Stomach (tissue), 19 donors: ENCODE measurements around the gene FAM120C. TPM values are rescaled to one million over a fixed set of nuclear protein-coding genes. Genes with fewer than 3 reads are reported as not detected.
A peak's percentile ranks its signal among the peaks of the same experiment; 100 is the strongest.

Source experiments
- DNase-seq, 2 donors: peaks; one replicate each; pipeline versions ENCODE4 v3.0.0 to v3.0.0-alpha.2; 2013 to 2019
- H3K27ac ChIP-seq, 5 donors: fragments of 200-600 bp in 4 of 5; sonication (generic) in 4 of 5; one replicate each; pipeline ENCODE4 v1.5.1; 2013 to 2019; ENCODE audit warnings: mild to moderate bottlenecking in 1 of 5, moderate library complexity in 1 of 5
- H3K27me3 ChIP-seq, 3 donors: fragments of 200-600 bp; sonication (generic); one replicate each; pipeline ENCODE4 v1.5.1; 2017 to 2019; ENCODE audit warnings: mixed run types in 1 of 3
- H3K36me3 ChIP-seq, 4 donors: fragments of 200-600 bp; sonication (generic); 1 replicate in 3 of 4; 2 replicates in 1 of 4; pipeline ENCODE4 v1.5.1; 2016 to 2019
- H3K4me1 ChIP-seq, 4 donors: fragments of 200-600 bp; sonication (generic); one replicate each; pipeline ENCODE4 v1.5.1; 2016 to 2019
- H3K4me3 ChIP-seq, 4 donors: fragments of 200-600 bp; sonication (generic) in 3 of 4; one replicate each; pipeline ENCODE4 v1.5.1; 2016 to 2019; ENCODE audit warnings: mild to moderate bottlenecking in 1 of 4
- H3K9me3 ChIP-seq, 4 donors: fragments of 200-600 bp; sonication (generic); one replicate each; pipeline ENCODE4 v1.5.1; 2016 to 2019
- EP300 ChIP-seq: sonication (generic); formaldehyde crosslinking; IDR thresholded peaks from one replicate; pipeline ENCODE4 v1.6.1; 2017; ENCODE audit warnings: antibody characterized with exemption
- POLR2A ChIP-seq, 4 donors: fragments of 450-650 bp; IDR thresholded peaks; one replicate each; pipeline ENCODE4 v1.6.1; 2016; ENCODE audit warnings: antibody characterized with exemption in 4 of 4, control low read depth in 2 of 4, mild to moderate bottlenecking in 1 of 4, moderate library complexity in 1 of 4
- POLR2AphosphoS5 ChIP-seq, 3 donors: sonication (generic); formaldehyde crosslinking; IDR thresholded peaks; one replicate each; pipeline ENCODE4 v1.6.1; 2016; ENCODE audit warnings: antibody characterized with exemption in 3 of 3
- WGBS, 5 donors: extraction: QIAGEN DNeasy Blood & Tissue Kit in 3 of 5; methylation state at CpG; one replicate each; pipeline versions ENCODE4 v1.1.5 to v1.1.7; 2013 to 2018; 5-methylcytosine and 5-hydroxymethylcytosine counted together
- intact Hi-C: fragments of 100-400 bp; cut with DNase I; formaldehyde crosslinking; loops from one replicate; pipeline ENCODE4 v1.15.1; 2023; ENCODE audit warnings: low total_unique reads
- long read RNA-seq, 10 donors: transcript quantifications; one replicate each; lab custom pipeline, GENCODE V29; 2026
- polyA plus RNA-seq, 3 donors: library from polyadenylated mRNA; stranded (reverse); fragments of 200-250 nt; gene quantifications; one replicate each; pipeline ENCODE4 v1.2.3, GENCODE V29; 2013
- total RNA-seq, 5 donors: library from RNA; depleted of rRNA; stranded (reverse); fragments of >200 nt; gene quantifications; one replicate each; pipeline versions ENCODE4 v1.1.0 to v1.2.3, GENCODE V29; 2014 to 2016
- TF ChIP-seq, protein P1 (sequence below), 7 experiments: fragments of 450-650 bp in 4 of 7; fragments of 200-600 bp in 3 of 7; sonication (generic) in 3 of 7; IDR thresholded peaks; one replicate each; pipeline ENCODE4 v1.5.1; 2016 to 2019; ENCODE audit warnings: antibody characterized with exemption in 7 of 7, control low read depth in 2 of 7, mild to moderate bottlenecking in 1 of 7
- donor health status: healthy with polysubstance abuse.
- donor health status: Bipolar disorder and iron deficiency.
- donor health status: healthy.

The FAM120C gene, protein sequence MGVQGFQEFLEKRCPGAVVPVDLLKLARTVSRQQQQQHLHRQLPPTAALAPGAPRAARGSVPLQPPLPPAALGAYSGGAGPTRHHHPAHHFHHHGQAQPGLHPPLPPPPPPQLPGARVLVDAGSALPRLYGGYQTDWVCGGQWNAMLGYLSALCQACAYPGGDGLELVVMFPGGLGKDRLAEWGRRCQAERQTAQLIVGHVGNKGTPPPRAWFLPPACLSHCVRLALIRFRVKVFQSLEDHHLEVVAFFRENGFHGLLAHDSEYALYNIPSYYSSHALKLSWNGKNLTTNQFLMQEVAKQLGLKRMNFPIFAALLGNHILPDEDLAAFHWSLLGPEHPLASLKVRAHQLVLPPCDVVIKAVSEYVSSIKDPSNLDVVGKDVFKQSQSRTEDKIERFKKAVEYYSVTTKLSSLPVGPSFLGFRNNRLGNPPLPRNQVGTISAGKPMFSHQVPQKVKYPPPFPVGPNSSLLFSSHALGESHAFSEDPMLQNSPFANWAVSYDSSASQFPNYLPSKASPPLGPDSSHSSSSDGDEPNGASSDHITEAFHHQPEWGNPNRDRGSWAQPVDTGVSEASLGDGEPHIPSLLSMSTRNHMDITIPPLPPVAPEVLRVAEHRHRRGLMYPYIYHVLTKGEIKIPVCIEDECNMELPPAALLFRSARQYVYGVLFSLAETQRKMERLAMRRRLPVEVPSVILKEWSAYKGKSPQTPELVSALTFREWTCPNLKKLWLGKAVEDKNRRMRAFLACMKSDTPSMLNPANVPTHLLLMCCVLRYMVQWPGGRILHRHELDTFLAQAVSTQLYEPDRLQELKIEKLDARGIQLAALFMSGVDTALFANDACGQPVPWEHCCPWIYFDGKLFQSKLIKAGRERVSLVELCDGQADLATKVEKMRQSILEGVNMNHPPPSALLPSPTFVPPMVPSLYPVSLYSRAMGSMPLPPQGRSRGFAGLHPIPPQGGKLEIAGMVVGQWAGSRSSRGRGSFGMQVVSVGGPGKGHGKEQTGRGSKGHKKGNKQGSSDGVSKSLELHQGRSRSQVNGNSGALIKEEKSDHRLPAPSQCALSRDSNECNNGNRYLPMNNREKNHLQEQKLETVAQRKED
- total RNA-seq (10 to 100 TPM in 2 of 5 donors, 1 to 10 TPM in 3; 2.6 to 23.9 (median 7.5) TPM), polyA plus RNA-seq (1 to 10 TPM; 1.8 to 3.6 (median 2.3) TPM)
- long read RNA-seq, donor 1, result 0 reads
- long read RNA-seq, donor 2, partial matches to known transcripts, result 0 of 2 reads
- long read RNA-seq, donor 2, other reads (novel, unspliced or antisense), result 0 of 2 reads
- long read RNA-seq, donor 3, result 0 reads
- long read RNA-seq, donor 4, result 0 reads
- long read RNA-seq, donor 5, partial matches to known transcripts, result 0 of 1 reads
- long read RNA-seq, donor 5, other reads (novel, unspliced or antisense), result 0 of 1 reads
- long read RNA-seq, donor 6, partial matches to known transcripts, result 0 of 2 reads
- long read RNA-seq, donor 6, other reads (novel, unspliced or antisense), result 0 of 2 reads
- long read RNA-seq, donor 7, result 0 reads
- long read RNA-seq, donor 8, result 0 reads
- long read RNA-seq, donor 9, partial matches to known transcripts, result 0 of 1 reads
- long read RNA-seq, donor 9, other reads (novel, unspliced or antisense), result 0 of 1 reads
- long read RNA-seq, donor 10, result 0 reads

DNA sequence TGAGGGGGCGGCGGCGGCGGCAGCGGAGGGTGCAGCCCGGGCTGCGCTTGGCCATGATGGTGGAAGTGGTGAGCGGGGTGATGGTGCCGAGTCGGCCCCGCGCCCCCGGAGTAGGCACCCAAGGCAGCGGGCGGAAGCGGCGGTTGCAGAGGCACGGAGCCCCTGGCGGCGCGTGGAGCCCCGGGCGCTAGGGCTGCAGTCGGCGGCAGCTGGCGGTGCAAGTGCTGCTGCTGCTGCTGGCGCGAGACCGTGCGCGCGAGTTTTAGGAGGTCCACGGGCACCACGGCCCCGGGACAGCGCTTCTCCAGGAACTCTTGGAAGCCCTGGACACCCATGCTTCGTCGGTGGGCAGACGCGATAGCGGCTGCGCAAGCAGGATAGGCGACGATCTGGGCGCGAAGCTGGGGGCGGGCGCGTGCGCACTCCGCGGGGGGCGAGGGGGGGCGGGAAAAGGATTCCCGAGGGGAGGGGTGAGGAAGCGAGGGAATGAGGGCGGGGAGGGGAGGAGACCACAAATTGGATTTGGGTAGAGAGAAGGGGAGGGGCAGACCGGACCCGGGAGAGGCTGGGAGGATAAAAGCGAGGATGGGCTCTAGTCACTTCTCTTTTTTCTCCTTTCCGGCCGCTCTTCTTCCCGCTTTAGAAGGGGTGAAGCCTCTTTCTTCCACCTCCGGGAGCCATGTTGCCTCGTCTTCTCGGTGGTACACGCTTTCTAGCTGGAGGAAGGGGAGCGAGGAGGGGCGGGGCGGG lies at the start of gene FAM120C:
Gene FAM120C, minus strand, starts transcription at position 391 of the 750 bp plus-strand sequence. Its CDS starts 56 bp downstream, at position 335.
- no peaks in the 10 kb centered on the region for H3K9me3 ChIP-seq
- 0 to 50% (median 6%) methylated on average over 16 to 62 of the region's 70 CpGs for WGBS, 5 donors
- no peaks in the 10 kb centered on the region for H3K36me3 ChIP-seq
- DNase-seq, result peak; percentile 51 to 90
- H3K4me1 ChIP-seq, result peaks cover 0 to 44% (median 20%) of the 10 kb centered on the region in 4 donors
- peak within 1 kb of the TSS; percentile 86 to 94 (median 87) for H3K27ac ChIP-seq
- H3K27me3 ChIP-seq, result no peaks in the 10 kb centered on the region
- TF ChIP-seq, protein P1, sequence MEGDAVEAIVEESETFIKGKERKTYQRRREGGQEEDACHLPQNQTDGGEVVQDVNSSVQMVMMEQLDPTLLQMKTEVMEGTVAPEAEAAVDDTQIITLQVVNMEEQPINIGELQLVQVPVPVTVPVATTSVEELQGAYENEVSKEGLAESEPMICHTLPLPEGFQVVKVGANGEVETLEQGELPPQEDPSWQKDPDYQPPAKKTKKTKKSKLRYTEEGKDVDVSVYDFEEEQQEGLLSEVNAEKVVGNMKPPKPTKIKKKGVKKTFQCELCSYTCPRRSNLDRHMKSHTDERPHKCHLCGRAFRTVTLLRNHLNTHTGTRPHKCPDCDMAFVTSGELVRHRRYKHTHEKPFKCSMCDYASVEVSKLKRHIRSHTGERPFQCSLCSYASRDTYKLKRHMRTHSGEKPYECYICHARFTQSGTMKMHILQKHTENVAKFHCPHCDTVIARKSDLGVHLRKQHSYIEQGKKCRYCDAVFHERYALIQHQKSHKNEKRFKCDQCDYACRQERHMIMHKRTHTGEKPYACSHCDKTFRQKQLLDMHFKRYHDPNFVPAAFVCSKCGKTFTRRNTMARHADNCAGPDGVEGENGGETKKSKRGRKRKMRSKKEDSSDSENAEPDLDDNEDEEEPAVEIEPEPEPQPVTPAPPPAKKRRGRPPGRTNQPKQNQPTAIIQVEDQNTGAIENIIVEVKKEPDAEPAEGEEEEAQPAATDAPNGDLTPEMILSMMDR (IDR thresholded peaks at IDR 0.05), result no peak
- TF ChIP-seq POLR2AphosphoS5 (IDR thresholded peaks at IDR 0.05), result peak in 1 of 3 donors; percentile 59
- H3K4me3 ChIP-seq, result peak within 1 kb of the TSS; percentile 65 to 96 (median 78)
- intact Hi-C loops, result no loop called here

DNA sequence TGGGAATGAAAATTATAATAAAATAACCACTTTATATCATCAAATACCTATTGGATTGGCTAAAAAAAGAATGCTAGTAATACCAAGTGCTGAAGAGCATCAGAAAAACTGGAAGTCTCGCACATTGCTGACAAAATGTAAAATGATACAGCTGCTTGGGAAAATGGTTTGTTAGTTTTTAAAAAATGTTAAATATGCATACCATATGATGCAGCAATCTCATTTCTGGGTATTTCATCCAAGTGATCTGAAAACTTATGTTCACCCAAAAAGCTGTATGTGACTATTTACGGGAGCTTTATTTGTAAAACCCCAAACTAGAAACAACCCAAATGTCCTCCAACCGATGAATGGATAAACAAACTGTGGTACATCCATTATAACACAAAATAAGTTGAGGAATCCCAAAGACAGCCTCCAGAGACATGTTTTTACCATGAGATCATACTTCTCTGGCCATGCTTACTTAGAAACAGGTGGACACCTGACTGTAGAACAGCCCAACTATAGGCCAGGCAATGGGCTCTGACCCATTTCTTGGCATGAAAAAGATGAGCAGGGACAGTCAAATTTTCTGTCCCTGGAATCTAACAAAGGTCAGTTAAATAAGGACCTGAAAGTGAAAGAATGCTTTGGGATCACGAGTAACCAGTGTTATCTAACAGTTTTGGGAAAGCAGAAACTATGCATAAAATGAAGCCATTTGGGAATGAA lies 47.5 kb upstream of the FAM120C start:
- Histone ChIP-seq H3K36me3 (no peaks in the 10 kb centered on the region), H3K4me3 (no peak overlapping the region), H3K4me1 (no peaks in the 10 kb centered on the region), H3K27ac (no peak overlapping the region), H3K27me3 (no peaks in the 10 kb centered on the region), H3K9me3 (no peaks in the 10 kb centered on the region)
- 59 to 77% (median 76%) methylated on average over 4 of the region's 4 CpGs for WGBS, 5 donors
- intact Hi-C loops, result no loop called here
- TF ChIP-seq POLR2AphosphoS5 (IDR thresholded peaks at IDR 0.05), result no peak
- TF ChIP-seq, protein P1 (IDR thresholded peaks at IDR 0.05), result no peak
- DNase-seq, result peak in 1 of 2 donors; percentile 11

DNA sequence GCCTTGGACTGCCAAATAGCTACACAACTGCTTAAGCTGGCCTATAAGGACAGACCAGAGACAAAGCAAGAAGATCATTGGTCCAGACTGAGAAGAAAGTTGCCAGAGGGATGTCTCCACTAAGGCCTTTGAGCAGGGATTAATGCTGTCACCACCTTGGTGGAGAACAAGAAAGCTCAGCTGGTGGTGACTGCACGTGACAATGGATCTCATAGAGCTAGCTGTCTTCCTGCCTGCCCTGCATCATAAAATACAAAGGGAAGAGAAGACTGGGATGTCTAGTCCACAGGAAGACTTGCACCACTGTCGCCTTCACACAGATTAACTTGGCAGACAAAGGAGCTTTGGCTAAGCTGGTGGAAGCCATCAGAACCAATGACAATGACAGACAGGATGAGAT lies 40.5 kb upstream of the FAM120C start:
- Histone ChIP-seq H3K4me1 (no peaks in the 10 kb centered on the region), H3K9me3 (no peaks in the 10 kb centered on the region), H3K27ac (no peak overlapping the region), H3K27me3 (no peaks in the 10 kb centered on the region), H3K4me3 (no peak overlapping the region), H3K36me3 (no peaks in the 10 kb centered on the region)
- intact Hi-C loops, result no loop called here
- TF ChIP-seq POLR2A (IDR thresholded peaks at IDR 0.05) (no peak), EP300 (no peak), POLR2AphosphoS5 (IDR thresholded peaks at IDR 0.05) (no peak)
- TF ChIP-seq, protein P1 (IDR thresholded peaks at IDR 0.05), result no peak
- DNase-seq, result no peak
- WGBS, 5 donors, result 75 to 90% (median 83%) methylated on average over 2 of the region's 2 CpGs
